A673 (cell line): ENCODE measurements around the gene AMOTL1. TPM values are rescaled to one million over a fixed set of nuclear protein-coding genes. Genes with fewer than 3 reads are reported as not detected.

Experiments
- BruUV-seq: library from RNA; stranded (reverse); fragments of 400-500 nt; replicated peaks from 2 replicates; lab custom pipeline; 2021; lab: Mats Ljungman, UMichigan
- CTCF ChIA-PET: fragments of 300-600 bp; sonication (Branson Sonifier 250); formaldehyde crosslinking; loops from one replicate; lab custom pipeline; 2022; ENCODE audit warnings: antibody characterized with exemption; lab: Charles Lee
- POLR2A ChIA-PET: fragments of 300-600 bp; sonication (Branson Sonifier 250); formaldehyde crosslinking; loops from one replicate; lab custom pipeline; 2022; ENCODE audit warnings: antibody characterized with exemption; ENCODE audit not compliant: low non-redundant PET; lab: Charles Lee
- DNase-seq: peaks from one replicate; pipeline ENCODE4 v3.0.0-alpha.2; 2015; ENCODE audit warnings: low spot score
- H3K27ac ChIP-seq: fragments of 200-600 bp; sonication (generic); 2 replicates; pipeline ENCODE4 v1.5.1; 2016; ENCODE audit warnings: mixed run types, low read depth, mild to moderate bottlenecking, mixed read lengths, antibody characterized with exemption, low read length; ENCODE audit not compliant: poor library complexity, severe bottlenecking
- H3K27me3 ChIP-seq: fragments of 200-600 bp; sonication (generic); replicated peaks from 2 replicates; pipeline ENCODE4 v1.6.1; 2017; ENCODE audit warnings: mixed run types, low read depth, mild to moderate bottlenecking, mixed read lengths, antibody characterized with exemption, low read length; ENCODE audit not compliant: insufficient read depth, poor library complexity
- H3K36me3 ChIP-seq: fragments of 200-600 bp; sonication (generic); 2 replicates; pipeline ENCODE4 v1.6.1; 2016; ENCODE audit warnings: mixed run types, mild to moderate bottlenecking, mixed read lengths, antibody characterized with exemption, low read length; ENCODE audit not compliant: insufficient read depth, poor library complexity, severe bottlenecking
- H3K4me1 ChIP-seq: fragments of 200-600 bp; sonication (generic); 2 replicates; pipeline ENCODE4 v1.6.1; 2017; ENCODE audit warnings: mixed run types, mild to moderate bottlenecking, mixed read lengths, antibody characterized with exemption, low read length; ENCODE audit not compliant: insufficient read depth, poor library complexity, severe bottlenecking
- H3K4me3 ChIP-seq: fragments of 200-600 bp; sonication (generic); 2 replicates; pipeline ENCODE4 v1.5.1; 2016; ENCODE audit warnings: low read depth, mixed run types, mild to moderate bottlenecking, mixed read lengths, low read length; ENCODE audit not compliant: poor library complexity, severe bottlenecking
- H3K9me3 ChIP-seq: fragments of 200-600 bp; sonication (generic); 2 replicates; pipeline ENCODE4 v1.6.1; 2016; ENCODE audit warnings: mixed run types, low read depth, mild to moderate bottlenecking, mixed read lengths, antibody characterized with exemption, low read length; ENCODE audit not compliant: poor library complexity, severe bottlenecking
- EZH2 ChIP-seq: fragments of 200-600 bp; sonication (generic); IDR thresholded peaks from 2 replicates; pipeline ENCODE4 v1.6.1; 2017; ENCODE audit warnings: borderline replicate concordance, low read depth, mild to moderate bottlenecking, mixed read lengths, antibody characterized with exemption, low read length; ENCODE audit not compliant: poor library complexity, severe bottlenecking
- intact Hi-C: fragments of 100-400 bp; cut with micrococcal nuclease; formaldehyde crosslinking; loops from one replicate; pipeline ENCODE4 v1.10.0; 2022; ENCODE audit not compliant: unreplicated experiment
- total RNA-seq: library from RNA; stranded (reverse); gene quantifications from 2 replicates; pipeline ENCODE4 v1.2.3, GENCODE V29; 2021
- TF ChIP-seq, protein P1 (sequence below): fragments of 300-800, 200-600 bp; sonication (generic); conservative IDR thresholded peaks from 2 replicates; pipeline ENCODE4 v1.5.1; 2017; ENCODE audit warnings: low read depth, mild to moderate bottlenecking, antibody characterized with exemption, low read length, moderate library complexity, mixed read lengths

AMOTL1 gene
- total RNA-seq, 1 experiment from 2014 or later: 68.5 TPM

DNA sequence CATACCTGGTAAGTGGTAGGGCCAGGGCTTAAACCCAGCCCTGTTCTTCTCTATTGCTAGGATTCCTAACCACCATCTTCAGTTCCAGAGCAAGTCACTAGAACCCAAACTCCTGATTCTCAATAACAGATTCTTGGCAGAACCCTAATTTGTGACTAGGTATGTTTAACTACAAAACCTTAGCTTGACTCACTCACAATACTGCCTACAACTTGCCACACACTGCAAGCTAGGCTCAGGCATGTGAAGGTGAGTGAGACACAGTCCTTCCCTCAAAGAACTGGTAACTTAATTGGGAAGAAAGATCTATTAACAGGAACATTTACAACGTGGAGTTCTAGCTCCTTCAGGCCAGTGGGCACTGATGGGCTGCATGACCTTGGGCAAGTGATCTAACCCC lies 14.5 kb upstream of the AMOTL1 start:
- no peaks in the 10 kb centered on the region for H3K9me3 ChIP-seq
- POLR2A ChIA-PET: no interaction called here
- H3K36me3 ChIP-seq: no peaks in the 10 kb centered on the region
- H3K27ac ChIP-seq: no peak overlapping the region
- H3K4me1 ChIP-seq: peaks cover 19% of the 10 kb centered on the region
- H3K4me3 ChIP-seq: no peak overlapping the region
- no peak for DNase-seq
- no peaks in the 10 kb centered on the region for H3K27me3 ChIP-seq
- TF ChIP-seq, protein P1, sequence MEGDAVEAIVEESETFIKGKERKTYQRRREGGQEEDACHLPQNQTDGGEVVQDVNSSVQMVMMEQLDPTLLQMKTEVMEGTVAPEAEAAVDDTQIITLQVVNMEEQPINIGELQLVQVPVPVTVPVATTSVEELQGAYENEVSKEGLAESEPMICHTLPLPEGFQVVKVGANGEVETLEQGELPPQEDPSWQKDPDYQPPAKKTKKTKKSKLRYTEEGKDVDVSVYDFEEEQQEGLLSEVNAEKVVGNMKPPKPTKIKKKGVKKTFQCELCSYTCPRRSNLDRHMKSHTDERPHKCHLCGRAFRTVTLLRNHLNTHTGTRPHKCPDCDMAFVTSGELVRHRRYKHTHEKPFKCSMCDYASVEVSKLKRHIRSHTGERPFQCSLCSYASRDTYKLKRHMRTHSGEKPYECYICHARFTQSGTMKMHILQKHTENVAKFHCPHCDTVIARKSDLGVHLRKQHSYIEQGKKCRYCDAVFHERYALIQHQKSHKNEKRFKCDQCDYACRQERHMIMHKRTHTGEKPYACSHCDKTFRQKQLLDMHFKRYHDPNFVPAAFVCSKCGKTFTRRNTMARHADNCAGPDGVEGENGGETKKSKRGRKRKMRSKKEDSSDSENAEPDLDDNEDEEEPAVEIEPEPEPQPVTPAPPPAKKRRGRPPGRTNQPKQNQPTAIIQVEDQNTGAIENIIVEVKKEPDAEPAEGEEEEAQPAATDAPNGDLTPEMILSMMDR: no peak
- TF ChIP-seq EZH2: no peak
- no TSS peak for BruUV-seq
- intact Hi-C loops: no loop called here
- CTCF ChIA-PET: interaction anchor here (0.6 kb wide), 1 partner anchor 14 kb away, joined by 5 read pairs; no protein-coding TSS in a partner anchor

DNA sequence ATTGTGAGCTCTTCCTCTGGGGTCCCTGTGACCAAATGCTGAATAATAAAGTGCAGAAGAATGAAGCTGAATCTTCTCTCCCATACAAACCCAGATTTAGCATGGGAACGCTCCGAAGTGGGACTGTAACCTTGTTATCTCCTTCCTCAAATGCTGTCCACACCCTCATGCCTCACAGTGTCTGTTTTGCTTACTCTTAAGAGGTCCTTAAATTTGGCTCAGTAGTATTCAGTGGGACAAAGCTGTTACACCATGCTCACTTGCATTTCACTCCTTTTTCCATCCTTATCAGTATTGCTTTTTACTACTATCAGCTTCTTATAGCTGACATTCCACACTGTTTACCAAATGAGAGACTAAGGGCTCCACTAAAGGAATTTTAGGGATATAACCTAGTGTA lies 13.8 kb upstream of the AMOTL1 start:
- Histone ChIP-seq H3K27me3 (no peaks in the 10 kb centered on the region), H3K4me3 (no peak overlapping the region), H3K27ac (no peak overlapping the region), H3K36me3 (no peaks in the 10 kb centered on the region), H3K9me3 (no peaks in the 10 kb centered on the region), H3K4me1 (peaks cover 19% of the 10 kb centered on the region)
- DNase-seq: no peak
- CTCF ChIA-PET: interaction anchor here (0.6 kb wide), 1 partner anchor 13 kb away, joined by 5 read pairs; no protein-coding TSS in a partner anchor
- intact Hi-C loops: no loop called here
- TF ChIP-seq EZH2: no peak
- TF ChIP-seq, protein P1: no peak
- no TSS peak for BruUV-seq
- POLR2A ChIA-PET: no interaction called here

DNA sequence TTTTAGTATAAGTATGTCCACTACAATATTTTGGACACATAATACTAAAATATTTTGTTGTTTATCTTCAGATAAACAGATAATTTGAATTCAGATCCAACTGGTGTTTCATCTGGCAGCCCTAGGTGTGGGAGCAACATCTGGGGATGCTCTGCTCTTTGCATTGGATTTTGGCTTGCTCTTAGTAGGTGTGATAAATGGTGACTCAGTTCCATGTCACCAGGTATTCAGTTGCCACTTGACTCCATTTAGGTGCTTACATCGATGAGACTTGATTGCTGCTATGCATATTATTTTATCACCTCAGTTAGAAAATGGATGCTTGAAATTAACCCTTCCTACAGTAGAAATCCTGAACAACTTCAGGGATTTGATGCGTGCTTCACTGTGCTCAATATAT lies 13.3 kb upstream of the AMOTL1 start:
- CTCF ChIA-PET: no interaction called here
- POLR2A ChIA-PET: no interaction called here
- Histone ChIP-seq H3K4me1 (peaks cover 19% of the 10 kb centered on the region), H3K4me3 (no peak overlapping the region), H3K27me3 (no peaks in the 10 kb centered on the region), H3K27ac (no peak overlapping the region), H3K36me3 (no peaks in the 10 kb centered on the region), H3K9me3 (no peaks in the 10 kb centered on the region)
- no TSS peak for BruUV-seq
- no peak for TF ChIP-seq EZH2
- TF ChIP-seq, protein P1: no peak
- intact Hi-C loops: no loop called here
- DNase-seq: no peak
